HEK293T (cell line): Measurements from ENCODE around the gene ANXA2.

Source experiments
- BHLHE40 ChIP-seq: fragments of 450-650 bp; IDR thresholded peaks from 2 replicates; pipeline ENCODE4 v1.6.1; 2016; ENCODE audit warnings: mild to moderate bottlenecking, moderate library complexity, borderline replicate concordance
- HDGF ChIP-seq: fragments of 450-650 bp; IDR thresholded peaks from 2 replicates; pipeline ENCODE4 v1.6.1; 2017; ENCODE audit warnings: antibody characterized with exemption, borderline replicate concordance
- NFRKB ChIP-seq: fragments of 450-650 bp; IDR thresholded peaks from 2 replicates; pipeline ENCODE4 v1.6.1; 2016; ENCODE audit warnings: mild to moderate bottlenecking, moderate library complexity
- PKNOX1 ChIP-seq: fragments of 450-650 bp; IDR thresholded peaks from 2 replicates; pipeline ENCODE4 v1.6.1; 2016
- SUZ12 ChIP-seq: fragments of 450-650 bp; IDR thresholded peaks from 2 replicates; pipeline ENCODE4 v1.6.1; 2016; ENCODE audit warnings: mild to moderate bottlenecking
- TARDBP ChIP-seq: fragments of 450-650 bp; IDR thresholded peaks from 2 replicates; pipeline ENCODE4 v1.6.1; 2016
- ZNF384 ChIP-seq: fragments of 450-650 bp; IDR thresholded peaks from 2 replicates; pipeline ENCODE4 v1.6.1; 2016

GRCh38 chr15:60345598-60345997, 52.2 kb downstream of the ANXA2 start:
- TF ChIP-seq ZNF384 = no peak
- TF ChIP-seq TARDBP = no peak
- no peak for TF ChIP-seq PKNOX1
- TF ChIP-seq NFRKB = no peak
- TF ChIP-seq HDGF = no peak
- no peak for TF ChIP-seq SUZ12
- TF ChIP-seq BHLHE40 = no peak
